HG02884 (cell line): Measurements from ENCODE around the gene TBC1D22A.

Experiments
- ATAC-seq: cut with Tn5 transposase; IDR thresholded peaks from one replicate; pipeline ENCODE4 v1.9.1; 2021; ENCODE audit warnings: mild to moderate bottlenecking, moderate library complexity; ENCODE audit not compliant: unreplicated experiment

TBC1D22A gene

GRCh38 chr22:47086596-47087248 is 324.3 kb downstream of the TBC1D22A start:
- ATAC-seq = no peak

GRCh38 chr22:47088480-47089158 is 326.2 kb downstream of the TBC1D22A start:
- ATAC-seq = no peak

GRCh38 chr22:47089374-47089773 is 326.9 kb downstream of the TBC1D22A start:
- ATAC-seq = no peak

GRCh38 chr22:47089796-47090460 is 327.5 kb downstream of the TBC1D22A start:
- no peak for ATAC-seq

- ATAC-seq = no peak
These were observed 328.3 kb downstream of the TBC1D22A start for GRCh38 chr22:47090591-47091245.

GRCh38 chr22:47091246-47091651 is 328.8 kb downstream of the TBC1D22A start:
- no peak for ATAC-seq

- no peak for ATAC-seq
These were observed 329.7 kb downstream of the TBC1D22A start for GRCh38 chr22:47091921-47092700.

- ATAC-seq = no peak
These were observed 330.5 kb downstream of the TBC1D22A start for GRCh38 chr22:47092896-47093311.

GRCh38 chr22:47093720-47094119 is 331.3 kb downstream of the TBC1D22A start:
- ATAC-seq = no peak

- no peak for ATAC-seq
These were observed 332.4 kb downstream of the TBC1D22A start for GRCh38 chr22:47094861-47095330.

GRCh38 chr22:47095395-47096122 is 333.1 kb downstream of the TBC1D22A start:
- no peak for ATAC-seq

- no peak for ATAC-seq
These were observed 335.7 kb downstream of the TBC1D22A start for GRCh38 chr22:47098121-47098520.

- ATAC-seq = no peak
These were observed 336.1 kb downstream of the TBC1D22A start for GRCh38 chr22:47098554-47098953.

- no peak for ATAC-seq
These were observed 337.6 kb downstream of the TBC1D22A start for GRCh38 chr22:47100019-47100418.

- ATAC-seq = no peak
These were observed 338.3 kb downstream of the TBC1D22A start for GRCh38 chr22:47100646-47101200.

GRCh38 chr22:47101321-47101885 is 339.0 kb downstream of the TBC1D22A start:
- no peak for ATAC-seq

- no peak for ATAC-seq
These were observed 339.6 kb downstream of the TBC1D22A start for GRCh38 chr22:47102081-47102480.

- ATAC-seq = no peak
These were observed 340.2 kb downstream of the TBC1D22A start for GRCh38 chr22:47102648-47103047.

GRCh38 chr22:47105085-47105484 is 342.6 kb downstream of the TBC1D22A start:
- no peak for ATAC-seq
